Breast epithelium (tissue), 4 donors: ENCODE data around the gene FBXL13. TPM values are rescaled to one million over a fixed set of nuclear protein-coding genes. Genes with fewer than 3 reads are reported as not detected.

Experiments
- DNase-seq, 2 donors: peaks; one replicate each; pipeline ENCODE4 v3.0.0-alpha.2; 2019; ENCODE audit warnings: low spot score in 2 of 2
- H3K27ac ChIP-seq, 2 donors: fragments of 200-600 bp; sonication (generic) in 1 of 2; one replicate each; pipeline ENCODE4 v1.5.1; 2016 to 2019; ENCODE audit warnings: mild to moderate bottlenecking in 1 of 2
- H3K27me3 ChIP-seq, 2 donors: fragments of 200-600 bp; sonication (generic) in 1 of 2; one replicate each; pipeline versions ENCODE4 v1.5.1 to v1.6.0; 2017 to 2019; ENCODE audit warnings: control low read depth in 1 of 2, mild to moderate bottlenecking in 1 of 2
- H3K36me3 ChIP-seq: fragments of 200-600 bp; one replicate; pipeline ENCODE4 v1.5.1; 2019
- H3K4me1 ChIP-seq, 2 donors: fragments of 200-600 bp; sonication (generic); one replicate each; pipeline ENCODE4 v1.5.1; 2016 to 2019; ENCODE audit warnings: control low read depth in 1 of 2
- H3K4me3 ChIP-seq, 3 donors: fragments of 200-600 bp; sonication (generic); 1 replicate in 2 of 3; 2 replicates in 1 of 3; pipeline ENCODE4 v1.5.1; 2016 to 2019; ENCODE audit warnings: mild to moderate bottlenecking in 3 of 3, moderate library complexity in 2 of 3
- H3K9me3 ChIP-seq, 2 donors: fragments of 200-600 bp; sonication (generic) in 1 of 2; one replicate each; pipeline ENCODE4 v1.5.1; 2016 to 2019; ENCODE audit warnings: control low read depth in 1 of 2
- POLR2A ChIP-seq: fragments of 450-650 bp; IDR thresholded peaks from one replicate; pipeline ENCODE4 v1.6.1; 2016; ENCODE audit warnings: antibody characterized with exemption, mild to moderate bottlenecking, moderate library complexity
- POLR2AphosphoS5 ChIP-seq, 3 donors: sonication (generic); formaldehyde crosslinking; IDR thresholded peaks; one replicate each; pipeline ENCODE4 v1.6.1; 2017; ENCODE audit warnings: antibody characterized with exemption in 3 of 3
- intact Hi-C: fragments of 100-400 bp; cut with DNase I; formaldehyde crosslinking; loops from one replicate; pipeline ENCODE4 v1.15.1; 2023; ENCODE audit warnings: low total_unique reads
- total RNA-seq, 3 donors: library from RNA; depleted of rRNA; stranded (reverse); fragments of >200 nt; gene quantifications; one replicate each; pipeline ENCODE4 v1.1.0, GENCODE V29; 2016
- TF ChIP-seq, protein P1 (sequence below), 3 donors: fragments of 450-650 bp; IDR thresholded peaks; one replicate each; pipeline ENCODE4 v1.5.1; 2016 to 2017; ENCODE audit warnings: antibody characterized with exemption in 3 of 3, mild to moderate bottlenecking in 3 of 3, moderate library complexity in 3 of 3

FBXL13 gene
- total RNA-seq, 3 donors from 2014 or later, result 1.1 to 4.2 (median 3.3) TPM

DNA sequence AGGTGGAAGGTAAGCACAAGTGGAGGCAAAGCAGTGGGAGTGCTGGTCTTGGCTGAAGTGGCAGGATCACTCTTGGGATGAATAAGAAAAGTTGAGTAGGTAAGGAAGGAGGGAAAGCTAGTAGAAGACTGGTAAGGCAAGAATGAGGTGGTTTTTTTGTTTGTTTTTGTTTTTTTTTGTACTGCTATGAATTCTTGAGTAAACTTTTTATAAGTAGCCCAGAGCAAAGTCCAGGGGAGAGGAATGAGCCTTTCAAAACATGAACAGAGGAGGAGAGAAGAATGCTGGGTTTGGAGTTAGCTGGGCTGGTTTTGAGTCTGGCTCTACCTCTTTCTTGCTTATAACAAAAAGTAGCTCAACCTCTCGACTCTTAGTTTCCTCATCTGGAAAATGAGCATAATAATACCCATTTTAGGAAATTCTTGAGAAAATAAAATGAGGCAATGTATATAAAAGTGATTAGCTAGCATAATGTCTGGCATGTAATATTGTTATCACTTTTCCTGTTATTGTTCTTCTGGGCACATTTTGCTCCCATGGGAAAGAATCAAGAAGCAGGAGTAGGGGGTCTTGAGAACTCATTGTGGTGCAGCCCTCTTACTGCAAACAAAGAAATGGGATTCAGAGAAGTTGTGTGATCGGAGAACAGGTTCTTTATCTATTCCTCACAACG, 185.9 kb downstream of the FBXL13 start:
- Histone ChIP-seq H3K27me3 (no peaks in the 10 kb centered on the region), H3K36me3 (no peaks in the 10 kb centered on the region), H3K4me3 (no peak overlapping the region), H3K4me1 (no peaks in the 10 kb centered on the region), H3K9me3 (no peaks in the 10 kb centered on the region), H3K27ac (no peak overlapping the region)
- intact Hi-C loops, result no loop called here
- TF ChIP-seq POLR2A (no peak), POLR2AphosphoS5 (IDR thresholded peaks at IDR 0.05) (no peak)
- TF ChIP-seq, protein P1, sequence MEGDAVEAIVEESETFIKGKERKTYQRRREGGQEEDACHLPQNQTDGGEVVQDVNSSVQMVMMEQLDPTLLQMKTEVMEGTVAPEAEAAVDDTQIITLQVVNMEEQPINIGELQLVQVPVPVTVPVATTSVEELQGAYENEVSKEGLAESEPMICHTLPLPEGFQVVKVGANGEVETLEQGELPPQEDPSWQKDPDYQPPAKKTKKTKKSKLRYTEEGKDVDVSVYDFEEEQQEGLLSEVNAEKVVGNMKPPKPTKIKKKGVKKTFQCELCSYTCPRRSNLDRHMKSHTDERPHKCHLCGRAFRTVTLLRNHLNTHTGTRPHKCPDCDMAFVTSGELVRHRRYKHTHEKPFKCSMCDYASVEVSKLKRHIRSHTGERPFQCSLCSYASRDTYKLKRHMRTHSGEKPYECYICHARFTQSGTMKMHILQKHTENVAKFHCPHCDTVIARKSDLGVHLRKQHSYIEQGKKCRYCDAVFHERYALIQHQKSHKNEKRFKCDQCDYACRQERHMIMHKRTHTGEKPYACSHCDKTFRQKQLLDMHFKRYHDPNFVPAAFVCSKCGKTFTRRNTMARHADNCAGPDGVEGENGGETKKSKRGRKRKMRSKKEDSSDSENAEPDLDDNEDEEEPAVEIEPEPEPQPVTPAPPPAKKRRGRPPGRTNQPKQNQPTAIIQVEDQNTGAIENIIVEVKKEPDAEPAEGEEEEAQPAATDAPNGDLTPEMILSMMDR (IDR thresholded peaks at IDR 0.05), result no peak
- DNase-seq, result no peak

DNA sequence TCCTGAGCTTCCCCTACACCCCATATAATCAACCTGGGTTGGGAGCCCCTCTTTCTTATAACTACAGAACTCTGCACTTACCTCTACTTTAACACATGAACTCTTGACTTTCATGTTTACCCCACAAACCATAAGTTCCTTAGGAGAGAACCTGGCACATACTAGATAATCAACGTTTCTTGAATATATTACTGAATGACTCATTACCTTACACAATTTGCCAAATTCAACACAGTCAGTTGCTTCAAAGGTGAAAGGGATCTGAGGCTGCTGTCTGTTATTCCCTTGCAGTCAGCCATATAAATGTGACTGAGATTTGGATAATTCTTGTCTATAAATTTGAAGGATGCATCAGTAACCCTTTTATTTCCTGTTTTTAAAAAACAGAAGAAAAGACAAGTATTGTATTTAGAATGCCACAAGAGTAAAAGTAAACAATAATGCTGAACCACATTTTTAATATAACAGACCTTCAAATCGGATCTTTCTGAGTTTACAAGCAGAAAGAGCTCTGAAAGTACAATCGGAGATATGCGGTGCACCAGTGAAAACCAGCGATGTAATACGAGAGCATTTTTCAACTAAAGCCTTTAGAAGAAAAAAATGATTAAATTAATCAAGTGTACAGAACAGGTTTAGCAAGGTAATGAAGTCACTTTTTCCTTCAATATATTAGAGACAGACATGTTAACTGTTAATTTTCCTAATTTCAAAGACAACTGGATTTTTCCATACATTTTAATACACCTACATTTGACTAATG, 191.3 kb downstream of the FBXL13 start:
- intact Hi-C loops, result no loop called here
- TF ChIP-seq, protein P1 (IDR thresholded peaks at IDR 0.05), result no peak
- no peak for TF ChIP-seq POLR2AphosphoS5 (IDR thresholded peaks at IDR 0.05)
- TF ChIP-seq POLR2A, result no peak

DNA sequence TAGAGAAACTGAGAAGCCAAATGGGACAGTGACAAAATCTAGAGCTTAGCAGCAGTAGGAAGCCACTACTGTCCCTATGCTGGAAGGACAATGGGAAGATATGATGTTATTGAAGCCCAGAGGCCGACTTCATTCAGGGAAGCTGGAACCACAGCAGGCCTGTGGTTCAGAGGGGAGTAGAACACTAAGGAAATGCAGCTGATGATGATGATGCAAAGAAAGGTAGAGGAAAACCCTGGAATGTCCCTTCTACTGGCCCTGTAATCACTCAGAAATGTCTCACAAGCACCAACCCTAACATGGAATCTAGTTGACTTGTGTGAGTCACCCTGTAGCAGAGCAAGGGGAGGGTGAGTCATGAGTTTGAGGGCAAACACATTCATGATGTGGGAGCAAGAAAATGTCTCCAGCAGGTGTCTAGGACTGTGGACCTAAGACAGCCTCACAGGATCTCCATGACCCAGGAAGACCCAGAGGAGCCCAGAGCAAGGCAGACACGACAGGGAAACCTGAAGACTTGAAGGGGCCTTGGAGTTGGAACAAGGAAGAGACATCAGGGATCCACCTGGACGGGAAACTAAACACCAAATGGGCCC, 198.8 kb downstream of the FBXL13 start:
- intact Hi-C loops, result no loop called here
- no peak for DNase-seq
- H3K36me3 ChIP-seq, result no peaks in the 10 kb centered on the region
- H3K27me3 ChIP-seq, result no peaks in the 10 kb centered on the region
- TF ChIP-seq POLR2AphosphoS5 (IDR thresholded peaks at IDR 0.05) (no peak), POLR2A (no peak)
- TF ChIP-seq, protein P1 (IDR thresholded peaks at IDR 0.05), result no peak
- H3K4me3 ChIP-seq, result no peak overlapping the region
- no peaks in the 10 kb centered on the region for H3K4me1 ChIP-seq
- no peak overlapping the region for H3K27ac ChIP-seq
- H3K9me3 ChIP-seq, result no peaks in the 10 kb centered on the region

More for the DNA sequence above, 191.3 kb downstream of the FBXL13 start:
- Histone ChIP-seq H3K27ac (no peak overlapping the region), H3K4me3 (no peak overlapping the region), H3K4me1 (no peaks in the 10 kb centered on the region), H3K9me3 (no peaks in the 10 kb centered on the region), H3K36me3 (no peaks in the 10 kb centered on the region), H3K27me3 (no peaks in the 10 kb centered on the region)
- no peak for DNase-seq

DNA sequence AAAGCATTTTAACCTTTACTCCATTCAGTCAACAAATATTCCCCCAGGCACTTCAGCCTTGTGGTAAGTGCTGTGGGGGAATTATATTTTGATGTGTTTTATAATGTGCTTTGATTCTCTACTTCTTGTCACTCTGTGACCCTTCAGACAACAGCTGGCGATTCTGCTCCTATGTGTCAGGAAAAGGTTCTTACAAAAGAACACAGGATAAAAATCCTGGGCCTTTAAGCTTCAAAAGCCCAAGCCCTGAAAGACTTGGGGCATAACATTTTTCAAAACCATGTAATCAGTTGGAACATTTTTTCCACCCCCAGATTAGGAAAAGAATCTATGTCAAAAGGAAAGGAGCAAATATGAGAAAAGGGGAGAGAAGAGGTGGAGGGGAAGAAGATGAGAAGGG, 199.6 kb downstream of the FBXL13 start:
- no peaks in the 10 kb centered on the region for H3K36me3 ChIP-seq
- no peaks in the 10 kb centered on the region for H3K4me1 ChIP-seq
- H3K4me3 ChIP-seq, result no peak overlapping the region
- H3K9me3 ChIP-seq, result no peaks in the 10 kb centered on the region
- H3K27me3 ChIP-seq, result no peaks in the 10 kb centered on the region
- TF ChIP-seq POLR2A, result no peak
- intact Hi-C loops, result no loop called here
- H3K27ac ChIP-seq, result no peak overlapping the region
- DNase-seq, result no peak

DNA sequence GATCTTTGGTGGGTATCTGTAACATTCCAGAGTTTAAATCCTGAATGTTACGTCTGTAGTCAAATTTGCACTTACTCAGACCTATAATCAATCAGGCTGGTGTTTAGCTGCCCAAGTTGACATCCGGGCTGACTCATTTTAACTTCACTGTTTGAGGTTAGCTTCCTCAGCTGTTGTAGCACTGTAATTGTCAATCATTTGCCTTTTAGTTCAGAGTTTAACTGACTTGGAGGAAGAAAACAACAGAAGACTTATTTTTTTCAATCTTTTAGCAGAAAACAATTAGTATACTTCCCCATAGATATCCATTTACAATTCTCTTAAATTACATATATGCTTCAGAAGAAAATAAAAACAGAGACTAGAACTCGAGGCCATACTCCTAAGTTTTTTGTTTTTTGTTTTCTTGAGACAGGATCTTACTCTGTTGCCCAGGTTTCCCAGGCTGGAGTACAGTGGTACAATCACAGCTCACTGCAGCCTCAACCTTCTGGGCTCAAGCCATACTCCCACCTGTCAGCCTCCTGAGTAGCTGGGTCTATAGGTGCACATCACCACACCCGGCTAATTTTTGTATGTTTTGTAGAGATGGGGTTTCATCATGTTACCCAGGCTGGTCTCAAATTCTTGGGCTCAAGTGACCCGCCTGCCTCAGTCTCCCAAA, 200.3 kb downstream of the FBXL13 start:
- DNase-seq, result no peak
- Histone ChIP-seq H3K4me1 (no peaks in the 10 kb centered on the region), H3K4me3 (no peak overlapping the region), H3K36me3 (no peaks in the 10 kb centered on the region), H3K27ac (no peak overlapping the region), H3K27me3 (no peaks in the 10 kb centered on the region), H3K9me3 (no peaks in the 10 kb centered on the region)
- intact Hi-C loops, result no loop called here
- no peak for TF ChIP-seq POLR2A
- TF ChIP-seq, protein P1 (IDR thresholded peaks at IDR 0.05), result no peak
- no peak for TF ChIP-seq POLR2AphosphoS5 (IDR thresholded peaks at IDR 0.05)
